PFSK-1 (cell line): Measurements from ENCODE around the gene ARHGAP21.

Experiments
- FOXP2 ChIP-seq: optimal IDR thresholded peaks from 2 replicates; pipeline ENCODE3; 2011; ENCODE audit warnings: borderline replicate concordance, control low read depth, inconsistent platforms; ENCODE audit not compliant: insufficient read depth; ENCODE audit errors: extremely low read length, extremely low read depth
- POLR2AphosphoS5 ChIP-seq: IDR thresholded peaks from 2 replicates; pipeline ENCODE4 v1.6.1; 2012; ENCODE audit warnings: low read depth, mild to moderate bottlenecking, control low read depth, low read length, moderate library complexity
- REST ChIP-seq, 2 experiments: IDR thresholded peaks; 2 replicates each; pipeline versions ENCODE4 v1.6.1 to v1.8.0; 2011 to 2012; ENCODE audit warnings: low read depth in 2 of 2, low read length in 2 of 2, control low read depth in 1 of 2, inconsistent platforms in 1 of 2, mild to moderate bottlenecking in 1 of 2, moderate library complexity in 1 of 2; ENCODE audit not compliant: insufficient read depth in 1 of 2
- SIN3A ChIP-seq: IDR thresholded peaks from 2 replicates; pipeline ENCODE4 v1.6.1; 2012; ENCODE audit warnings: mild to moderate bottlenecking, low read length, moderate library complexity, borderline replicate concordance; ENCODE audit not compliant: insufficient read depth
- TAF1 ChIP-seq: IDR thresholded peaks from 2 replicates; pipeline ENCODE4 v1.6.1; 2012; ENCODE audit warnings: low read length, control low read depth, borderline replicate concordance; ENCODE audit not compliant: insufficient read depth

ARHGAP21 gene

GRCh38 chr10:24533981-24534380 is 189.7 kb downstream of the ARHGAP21 start:
- TF ChIP-seq REST (IDR thresholded peaks at IDR 0.05; ENCODE audit: insufficient read depth in 1 of 2, low read depth in 2 of 2, low read length in 2 of 2) (no peak), SIN3A (no peak), FOXP2 (no peak), TAF1 (no peak), POLR2AphosphoS5 (no peak)
